ENCODE results near the gene NOTCH1.
"Not testable (repeated sequence)": the region's sequence is repeated elsewhere in the genome, so short reads cannot be mapped to it uniquely, and the experiment has no call there.

The NOTCH1 gene

DNA sequence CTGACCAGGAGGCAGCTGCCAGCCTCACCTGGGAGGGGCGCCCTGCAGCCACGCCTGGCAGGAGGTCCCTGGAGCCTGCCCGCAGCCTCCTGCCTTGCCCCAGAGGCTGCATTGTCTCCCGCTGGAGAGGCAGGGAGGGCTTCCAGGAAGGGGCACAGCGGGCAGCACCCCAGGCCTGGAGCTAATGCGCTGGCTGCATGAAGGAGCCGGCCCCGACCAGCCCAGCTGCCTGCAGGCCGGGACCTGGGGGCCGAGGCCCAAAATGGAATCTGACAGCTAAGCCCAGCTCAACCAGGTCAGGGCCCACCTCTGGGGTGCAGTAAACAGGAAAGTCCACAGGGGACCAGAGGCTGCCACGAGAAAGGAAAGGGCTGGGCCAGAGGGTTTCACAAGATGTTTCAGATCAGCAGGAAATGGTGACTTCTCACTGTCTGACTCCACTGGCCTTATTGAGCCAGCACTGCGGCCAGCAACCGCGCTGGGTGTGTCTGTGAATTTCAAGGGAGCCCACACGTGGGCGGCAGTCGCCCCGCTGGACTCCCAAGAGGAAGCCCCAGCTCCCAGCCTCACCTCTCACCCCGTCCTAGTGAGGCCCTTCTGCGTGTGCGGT, 18.6 kb upstream of the NOTCH1 start:
- no peak for DNase-seq (ENCODE audit: low spot score)

- DNase-seq (ENCODE audit: low spot score): no peak
These were observed 17.9 kb upstream of the NOTCH1 start for GRCh38 chr9:136563646-136564325.

DNA sequence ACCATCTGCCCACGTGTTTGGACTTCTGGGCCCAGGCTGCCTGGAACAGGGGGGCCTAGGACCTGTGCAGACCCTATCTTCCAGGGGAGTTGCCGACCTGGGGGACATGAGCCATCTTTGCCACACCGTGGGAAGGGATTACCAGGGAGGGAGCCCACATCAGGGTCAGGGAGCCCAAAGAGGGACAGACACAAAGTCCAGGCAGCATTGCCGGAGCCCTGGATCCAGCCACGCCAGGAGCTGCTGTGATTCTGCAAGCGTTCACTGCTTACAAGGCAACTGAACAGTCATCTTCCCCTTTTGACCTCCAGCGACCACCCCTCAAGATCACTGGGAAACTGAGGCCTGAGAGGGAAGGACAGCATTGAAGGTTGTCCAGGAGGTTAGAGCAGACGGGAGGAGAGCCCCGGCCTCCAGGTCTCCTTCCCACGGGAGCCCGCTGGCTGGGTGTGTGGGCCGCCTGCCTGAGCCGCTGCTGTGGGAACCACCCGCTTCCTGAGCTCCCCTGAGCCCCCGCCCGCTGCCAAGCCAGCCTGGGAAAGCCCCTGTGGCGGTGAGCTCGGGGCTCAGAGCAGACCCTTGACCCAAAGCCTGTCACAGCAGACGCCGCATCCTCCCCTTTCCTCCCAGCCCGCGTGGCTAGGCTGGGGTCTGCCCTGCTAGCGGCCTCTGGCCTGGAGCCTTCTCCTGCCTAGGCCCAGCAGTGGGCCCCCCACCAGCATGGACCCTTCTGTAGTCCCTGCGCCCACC, 17.1 kb upstream of the NOTCH1 start:
- no peak for DNase-seq (ENCODE audit: low spot score)

DNA sequence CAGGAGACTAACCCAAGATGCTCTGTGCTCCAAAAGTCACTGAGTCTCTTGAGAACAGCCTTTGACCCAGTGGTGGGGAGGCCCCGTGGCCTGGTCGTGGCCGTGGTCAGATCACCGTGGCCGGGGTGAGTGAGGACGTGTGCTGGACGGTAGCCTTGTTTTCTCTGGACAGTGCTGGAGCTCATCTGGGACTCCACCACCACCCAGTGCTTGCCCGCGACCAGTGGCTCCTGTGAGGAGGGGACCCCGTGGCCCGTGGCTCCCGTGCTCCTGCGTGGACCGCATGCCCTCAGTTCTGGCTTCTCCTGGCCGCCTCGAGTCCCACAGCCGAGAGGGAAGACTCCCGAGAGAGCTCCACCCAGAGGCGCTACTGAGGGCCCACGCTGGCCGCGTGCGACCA, 15.9 kb upstream of the NOTCH1 start:
- no peak for DNase-seq (ENCODE audit: low spot score)

DNA sequence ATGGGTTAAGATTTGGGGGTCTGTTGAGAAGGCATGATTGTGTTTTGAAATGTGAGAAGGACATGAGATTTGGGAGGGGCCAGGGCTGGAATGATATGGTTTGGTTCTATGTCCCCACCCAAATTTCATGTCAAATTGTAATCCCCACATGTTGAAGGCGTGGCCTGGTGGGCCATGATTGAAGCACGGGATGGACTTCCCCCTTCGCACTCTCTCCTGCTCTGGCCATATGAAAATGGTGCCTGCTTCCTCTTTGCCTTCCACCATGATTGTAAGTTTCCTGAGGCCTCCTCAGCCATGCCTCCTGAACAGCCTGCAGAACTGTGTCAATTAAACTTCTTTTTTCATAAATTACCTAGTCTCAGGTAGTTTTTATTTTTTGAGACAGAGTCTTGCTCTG, 14.7 kb upstream of the NOTCH1 start:
- no peak for DNase-seq (ENCODE audit: low spot score)

- not testable (repeated sequence) for DNase-seq (ENCODE audit: low spot score)
These were observed 13.5 kb upstream of the NOTCH1 start for GRCh38 chr9:136559371-136559770.

DNA sequence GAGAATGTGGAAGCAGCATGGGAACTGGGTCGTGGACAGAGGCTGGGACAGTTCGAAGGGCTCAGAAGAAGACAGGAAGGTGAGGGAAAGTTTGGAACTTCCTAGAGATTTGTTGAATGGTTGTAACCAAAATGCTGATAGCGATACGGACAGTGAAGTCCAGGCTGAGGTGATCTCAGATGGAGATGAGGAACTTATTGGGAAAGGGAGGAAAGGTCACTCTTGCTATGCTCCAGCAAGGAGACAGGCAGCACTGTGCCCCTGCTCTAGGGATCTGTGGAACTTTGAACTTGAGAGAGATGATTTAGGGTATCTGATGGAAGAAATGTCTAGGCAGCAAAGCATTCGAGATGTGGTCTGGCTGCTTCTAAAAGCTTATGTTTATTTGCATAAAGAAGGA, 13.0 kb upstream of the NOTCH1 start:
- not testable (repeated sequence) for DNase-seq (ENCODE audit: low spot score)

DNA sequence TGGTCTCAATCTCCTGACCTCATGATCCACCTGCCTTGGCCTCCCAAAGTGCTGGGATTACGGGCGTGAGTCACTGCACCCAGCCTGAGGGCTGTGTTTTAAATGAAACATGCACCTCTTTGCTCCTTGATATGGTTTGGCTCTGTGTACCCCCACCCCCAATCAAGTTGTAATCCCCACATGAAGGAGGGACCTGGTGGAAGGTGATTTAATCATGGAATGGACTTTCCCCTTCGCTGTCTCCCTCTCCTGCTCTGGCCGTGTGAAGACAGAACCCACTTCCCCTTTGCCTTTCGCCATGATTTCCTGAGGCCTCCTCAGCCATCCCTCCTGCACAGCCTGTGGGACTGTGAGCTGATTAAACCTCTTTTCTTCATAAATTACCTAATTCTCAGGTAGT, 12.5 kb upstream of the NOTCH1 start:
- no peak for DNase-seq (ENCODE audit: low spot score)

DNA sequence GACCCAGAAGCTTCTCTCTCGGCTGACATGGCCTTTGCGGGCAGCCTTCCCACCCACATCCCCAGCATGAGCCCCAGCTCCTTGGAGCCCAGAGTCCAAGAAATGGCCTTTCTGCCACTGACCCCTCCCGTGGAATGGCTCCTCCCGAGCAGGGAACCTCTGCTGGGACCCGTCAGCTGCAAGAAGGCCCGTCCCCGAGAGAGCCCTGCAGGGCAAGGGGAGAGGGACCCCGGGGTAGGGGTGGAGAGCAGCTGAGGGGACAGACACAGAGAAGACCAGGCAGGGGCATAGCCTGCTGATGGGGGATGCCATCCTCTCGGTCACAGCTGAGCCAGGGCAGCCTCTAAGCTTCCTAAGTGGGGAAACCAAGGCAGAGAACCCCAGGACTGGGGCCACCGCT, 11.2 kb upstream of the NOTCH1 start:
- DNase-seq (ENCODE audit: low spot score): no peak

DNA sequence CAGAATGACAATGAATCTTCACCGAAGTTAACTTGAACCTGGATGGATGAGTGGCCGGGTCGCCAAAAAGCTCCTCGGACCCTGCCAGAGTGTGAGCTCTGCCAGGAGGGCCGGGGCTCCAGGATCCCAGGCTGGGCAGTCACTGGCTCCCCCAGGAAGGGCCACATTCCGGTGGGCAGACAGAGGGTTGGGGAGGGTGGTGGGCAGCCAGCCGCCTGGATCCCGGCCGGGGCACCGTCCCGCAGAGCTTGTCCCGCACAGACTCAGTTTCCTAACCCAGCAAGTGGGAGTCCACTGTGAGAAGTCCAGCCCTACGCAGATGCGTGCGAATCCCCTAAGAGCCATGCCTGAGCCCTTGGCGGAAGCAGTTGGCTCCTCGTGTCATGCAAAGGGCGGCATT, 10.3 kb upstream of the NOTCH1 start:
- DNase-seq (ENCODE audit: low spot score): no peak

- DNase-seq (ENCODE audit: low spot score): no peak
These were observed 9.0 kb upstream of the NOTCH1 start for GRCh38 chr9:136554870-136555269.

DNA sequence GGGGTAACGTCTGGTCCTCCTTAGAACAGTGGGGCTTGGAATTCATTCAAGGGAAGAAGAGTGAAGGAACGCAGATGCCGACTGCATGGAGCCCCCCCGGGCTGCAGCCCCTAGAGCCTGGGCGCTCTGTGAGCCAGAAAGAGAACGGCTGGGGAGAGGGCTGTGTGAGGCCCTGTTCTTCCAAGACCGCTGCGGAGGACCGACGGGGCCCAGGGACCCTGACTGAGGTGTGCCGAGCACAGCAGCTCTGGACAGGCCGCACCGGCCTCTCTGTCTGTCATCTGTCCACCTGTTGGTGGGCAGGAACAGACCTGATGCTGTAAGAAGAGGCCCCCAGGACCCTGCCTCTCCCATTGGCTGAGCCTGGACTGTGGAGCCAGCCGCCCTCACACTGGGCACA, 7.7 kb upstream of the NOTCH1 start:
- no peak for DNase-seq (ENCODE audit: low spot score)

DNA sequence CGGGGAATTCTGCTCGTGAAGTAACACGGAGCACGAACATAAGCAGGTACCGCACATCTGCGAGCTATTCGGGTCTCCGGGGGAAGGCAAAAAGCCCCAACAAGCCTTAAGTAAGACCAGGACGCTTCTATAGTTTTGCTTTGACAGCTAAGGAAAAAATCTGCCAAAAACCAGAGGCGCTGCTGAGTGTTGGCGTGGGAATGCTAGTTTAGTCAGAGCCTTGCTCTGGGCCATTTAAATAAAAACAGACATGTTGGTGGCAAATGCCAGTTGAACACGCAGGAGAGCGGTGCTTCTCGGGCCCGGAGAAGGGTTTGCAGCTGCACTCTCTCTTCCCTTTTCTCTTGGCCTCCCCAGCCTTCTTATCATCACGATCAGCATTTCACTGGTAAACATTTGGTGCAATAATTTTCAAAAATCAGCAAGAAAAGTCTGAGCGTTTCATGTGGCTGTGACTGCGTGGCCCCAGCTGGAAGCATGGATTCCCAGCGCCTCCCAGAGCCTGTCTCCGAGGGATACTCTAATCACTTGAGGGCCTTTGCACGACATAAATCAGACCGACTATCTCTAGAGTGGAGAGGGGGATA, 6.4 kb upstream of the NOTCH1 start:
- no peak for DNase-seq (ENCODE audit: low spot score)

- no peak for DNase-seq (ENCODE audit: low spot score)
These were observed 5.7 kb upstream of the NOTCH1 start for GRCh38 chr9:136551401-136552116.

DNA sequence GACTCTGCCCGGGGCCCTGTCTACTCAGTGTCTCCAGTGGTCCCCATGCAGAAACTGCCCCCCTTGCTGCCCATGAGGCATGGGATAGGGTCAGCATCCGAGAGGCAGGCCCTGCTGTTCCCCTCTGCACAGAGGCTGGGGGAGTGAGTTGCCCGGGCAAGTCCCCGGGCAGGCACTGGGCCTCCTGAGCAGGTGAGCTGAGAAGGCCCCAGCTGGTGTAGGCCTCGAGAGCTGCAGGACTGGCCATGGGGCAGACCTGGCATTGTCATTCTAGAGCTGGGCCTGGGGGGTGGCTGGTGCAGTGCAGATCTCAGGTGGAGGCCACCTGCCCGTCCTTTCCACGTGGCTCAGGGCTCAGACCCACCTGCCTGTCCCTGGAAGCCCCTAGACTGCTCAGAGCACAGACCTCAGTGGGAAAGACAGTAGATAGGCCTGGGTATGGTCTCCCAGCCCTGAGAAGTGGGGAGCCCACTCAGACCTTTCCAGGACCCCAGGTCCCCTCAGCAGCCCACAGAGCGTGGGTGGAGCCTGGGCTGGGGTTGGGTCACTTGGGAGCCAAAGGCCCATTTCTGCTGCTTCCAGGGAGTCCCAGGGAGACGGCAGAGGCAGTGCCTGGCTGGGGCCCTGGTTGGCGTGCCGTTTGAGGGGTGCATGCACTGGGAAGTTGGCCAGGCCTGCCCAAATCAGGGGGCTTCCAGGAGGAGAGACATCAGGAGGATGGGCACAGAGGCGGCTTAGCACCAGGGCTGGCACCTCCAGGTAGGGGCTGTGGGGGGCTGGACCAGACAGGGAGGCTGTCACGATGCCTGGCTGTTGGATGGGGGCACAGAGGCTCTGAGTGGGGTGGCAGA, 4.8 kb upstream of the NOTCH1 start:
- DNase-seq (ENCODE audit: low spot score): no peak

DNA sequence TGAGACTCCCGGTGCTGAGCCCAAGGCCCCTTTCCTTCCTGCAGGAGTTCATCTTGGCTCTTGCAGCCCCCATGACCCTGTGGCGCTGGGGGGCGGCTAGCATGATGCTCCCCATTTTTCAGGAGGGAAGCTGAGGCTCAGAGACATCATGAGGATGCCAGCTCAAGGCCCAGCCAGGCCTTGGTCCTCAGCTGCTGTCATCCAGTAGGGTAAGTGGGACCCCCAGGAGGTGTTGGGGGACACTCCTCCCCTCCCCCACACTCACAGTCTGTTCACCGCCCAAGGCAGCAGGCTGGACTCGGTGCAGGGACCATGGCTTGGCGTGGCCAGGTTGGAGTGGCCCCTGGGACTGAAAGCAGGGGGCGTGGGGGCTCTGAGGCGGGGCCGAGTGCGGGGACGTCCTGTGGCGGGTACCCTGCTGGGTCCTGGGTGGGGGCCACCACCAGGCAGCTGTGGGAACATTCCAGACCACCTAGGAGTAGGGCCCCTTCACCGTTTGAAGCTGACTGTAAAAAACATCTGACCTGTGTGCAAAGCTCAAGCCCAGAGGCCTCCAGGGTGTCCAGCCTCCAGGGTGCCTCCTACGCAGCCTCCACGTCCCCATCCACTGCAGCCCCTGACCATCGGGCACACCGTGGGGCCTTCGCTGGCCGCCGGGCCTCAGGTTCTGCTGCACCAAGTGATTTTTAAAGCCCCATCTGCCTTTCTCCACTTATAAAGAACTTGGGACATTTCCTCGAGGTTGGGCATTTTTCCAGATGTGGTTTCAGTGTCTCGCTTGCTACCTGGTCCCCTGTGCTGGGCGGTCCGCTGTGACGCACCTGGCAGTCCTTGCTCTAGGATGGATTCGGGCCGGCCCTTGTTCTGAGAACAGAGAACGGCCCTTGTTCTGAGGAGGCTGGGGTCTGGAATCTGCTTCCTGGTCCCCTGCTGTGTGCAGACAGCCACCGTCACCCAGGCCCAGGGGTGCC, 3.4 kb upstream of the NOTCH1 start:
- DNase-seq (ENCODE audit: low spot score): no peak

DNA sequence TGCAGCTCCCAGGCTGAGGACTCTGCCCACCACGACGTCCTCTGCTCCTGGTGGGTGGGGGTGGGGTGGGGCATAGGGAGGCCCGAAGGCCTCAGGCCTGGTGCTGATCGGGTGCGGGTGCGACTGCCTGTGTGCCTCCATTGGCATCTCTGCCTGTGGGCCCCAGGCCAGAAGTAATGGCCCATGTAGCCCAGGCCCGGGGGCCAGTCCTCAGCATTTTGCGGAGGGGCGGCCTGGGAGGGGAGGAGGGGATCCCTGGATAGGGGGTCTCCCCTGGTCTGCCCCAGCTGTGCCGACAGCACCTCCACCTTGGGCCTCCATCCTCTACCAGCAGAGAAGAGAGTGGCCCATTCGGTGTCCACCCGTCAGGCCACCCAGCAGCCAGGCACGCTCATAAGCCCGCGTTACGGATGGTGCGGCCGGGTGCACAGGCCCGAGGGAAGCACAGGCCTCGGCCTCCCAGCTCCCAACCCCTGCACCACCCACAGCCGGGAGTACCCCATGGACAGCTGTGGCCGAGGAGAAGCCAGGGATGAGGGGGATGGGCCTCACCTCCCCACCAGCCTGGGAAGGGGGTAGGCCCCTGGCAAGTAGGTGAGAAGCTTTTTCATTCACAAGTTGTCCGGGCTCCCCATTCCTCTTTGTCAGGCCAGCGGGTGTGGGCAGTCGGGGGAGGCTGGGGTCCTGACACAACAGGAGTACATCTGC, 1.8 kb upstream of the NOTCH1 start:
- no peak for DNase-seq (ENCODE audit: low spot score)

DNA sequence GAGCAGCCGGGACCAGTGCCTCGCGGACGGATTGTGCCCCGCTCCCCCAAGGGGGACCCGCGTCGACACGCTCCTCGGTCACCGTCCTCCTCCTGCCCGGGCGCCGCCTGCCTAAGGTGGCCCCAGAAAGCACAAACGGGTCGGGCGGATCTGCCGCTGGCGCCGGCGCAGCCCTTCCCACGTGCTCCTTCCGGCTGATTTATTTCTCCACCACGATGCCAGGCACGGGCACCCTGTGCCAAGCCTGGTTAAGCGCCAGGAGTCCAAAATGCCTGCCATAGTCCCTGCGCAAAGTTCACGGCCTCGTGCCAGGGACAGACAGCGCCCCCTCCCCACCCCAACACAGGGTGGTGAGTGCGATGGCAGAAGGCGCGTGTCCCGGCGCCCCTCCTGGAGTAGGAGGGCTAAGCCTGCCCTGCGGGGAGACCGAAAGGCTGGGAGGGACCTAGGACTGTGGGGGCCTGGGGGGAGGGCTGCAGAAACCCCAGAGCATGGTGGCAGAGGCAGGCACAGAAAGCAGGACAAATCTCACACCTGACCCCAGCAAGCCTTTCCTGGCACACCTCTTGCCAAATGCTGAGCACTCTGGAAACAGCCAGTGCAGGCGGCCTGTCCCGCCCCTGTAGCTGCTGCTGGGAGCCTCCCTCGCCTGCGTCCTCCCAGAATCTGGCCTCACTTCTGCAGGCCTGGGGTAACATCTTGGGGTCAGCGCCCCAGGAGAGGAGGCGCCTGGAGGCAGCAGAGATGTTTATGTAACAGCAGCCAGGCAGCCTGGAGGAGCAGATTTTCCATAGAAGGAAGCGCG, 1.1 kb upstream of the NOTCH1 start:
- peak; percentile 65 for DNase-seq (ENCODE audit: low spot score)

DNA sequence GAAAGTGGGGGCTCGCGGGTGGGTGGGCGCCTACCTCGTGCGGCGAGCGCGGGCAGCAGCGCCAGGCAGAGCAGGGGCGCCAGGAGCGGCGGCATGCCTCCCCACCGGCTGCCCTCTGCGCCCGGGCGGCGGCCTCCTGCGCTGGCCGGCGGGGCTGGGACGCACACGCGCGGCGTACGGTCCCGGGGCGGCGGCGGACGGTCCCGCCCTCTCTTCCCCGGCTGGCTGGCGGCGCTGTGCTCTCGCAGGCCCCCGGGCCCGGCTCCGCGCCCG, 220 bp downstream of the NOTCH1 start:
- no peak for DNase-seq (ENCODE audit: low spot score)

Data from CD4-positive, alpha-beta T cell treated with Interleukin-6 at 100 ng/mL for 8 hours (primary cell).